Measurements from ENCODE around the gene NUP62. TPM values are rescaled to one million over a fixed set of nuclear protein-coding genes. Genes with fewer than 3 reads are reported as not detected.

The NUP62 gene
- polyA plus RNA-seq, 1 of the 3 experiments (the other 2 are of a cell fraction): 16.2 TPM

- TF ChIP-seq NFIC (IDR thresholded peaks at IDR 0.05; ENCODE audit: borderline replicate concordance) (no peak), FOXJ3 (CRISPR knock-in tag; IDR thresholded peaks at IDR 0.05) (no peak), TEAD4 (IDR thresholded peaks at IDR 0.05; ENCODE audit: borderline replicate concordance, insufficient read depth) (no peak), ZBTB33 (IDR thresholded peaks at IDR 0.05; ENCODE audit: borderline replicate concordance, low read depth) (no peak), GABPA (IDR thresholded peaks at IDR 0.05; ENCODE audit: low read depth) (no peak), RFX5 (IDR thresholded peaks at IDR 0.05; ENCODE audit: low read length) (no peak), EZH2phosphoT487 (IDR thresholded peaks at IDR 0.05; ENCODE audit: borderline replicate concordance, low read depth) (no peak), POLR2AphosphoS5 (IDR thresholded peaks at IDR 0.05; ENCODE audit: low read depth, low read length) (no peak), REST (IDR thresholded peaks at IDR 0.05; ENCODE audit: low read depth, low read length) (no peak), TCF12 (IDR thresholded peaks at IDR 0.05) (no peak), CTCF (IDR thresholded peaks at IDR 0.05) (no peak), RCOR1 (IDR thresholded peaks at IDR 0.05; ENCODE audit: low read length) (no peak), MXI1 (IDR thresholded peaks at IDR 0.05; ENCODE audit: low read depth, low read length) (no peak), JUND (IDR thresholded peaks at IDR 0.05) (no peak), SIN3A (IDR thresholded peaks at IDR 0.05; ENCODE audit: borderline replicate concordance, low read depth, low read length) (no peak), USF2 (IDR thresholded peaks at IDR 0.05; ENCODE audit: borderline replicate concordance, low read depth, low read length) (no peak), EP300 (IDR thresholded peaks at IDR 0.05; ENCODE audit: borderline replicate concordance in 1 of 2, low read depth in 1 of 2, low read length in 1 of 2) (no peak), GATA2 (CRISPR knock-in tag; IDR thresholded peaks at IDR 0.05) (no peak)
Observed at GRCh38 chr19:49904136-49904535, 25.2 kb downstream of the NUP62 start.

More at GRCh38 chr19:49904136-49904535, 25.2 kb downstream of the NUP62 start:
- no peaks in the 10 kb centered on the region for H3K27me3 ChIP-seq (ENCODE audit: insufficient read depth)
- peaks cover 4% of the 10 kb centered on the region for H3F3A ChIP-seq (replicated peaks; ENCODE audit: insufficient read depth)
- no peaks in the 10 kb centered on the region for H3K79me2 ChIP-seq (ENCODE audit: insufficient read depth)
- 80% methylated on average over 6 of the region's 6 CpGs for WGBS (ENCODE audit: low lambda C conversion rate)
- no peak overlapping the region for H3K27ac ChIP-seq (ENCODE audit: low read depth in 2 of 2, low read length in 1 of 2)
- H3K4me3 ChIP-seq (ENCODE audit: low read depth in 2 of 2, low read length in 1 of 2): no peak overlapping the region
- H3K4me2 ChIP-seq: no peak overlapping the region
- POLR2A ChIA-PET: no interaction called here
- CTCF ChIA-PET: interaction anchor here (1.5 kb wide), 1 partner anchor 10 kb away, joined by 4 read pairs; no protein-coding TSS in a partner anchor
- peaks cover 0 to 12% of the 10 kb centered on the region in 2 experiments for H3K36me3 ChIP-seq (replicated peaks in 1 of 2; ENCODE audit: control insufficient read depth in 1 of 2, insufficient read depth in 2 of 2, low read length in 1 of 2)
- no peak overlapping the region for H2AFZ ChIP-seq (ENCODE audit: low read depth)
- H4K20me1 ChIP-seq (ENCODE audit: insufficient read depth): no peaks in the 10 kb centered on the region
- no peaks in the 10 kb centered on the region for H3K4me1 ChIP-seq (ENCODE audit: control insufficient read depth in 1 of 2, insufficient read depth in 2 of 2, low read depth in 1 of 2, low read length in 1 of 2)
- no peaks in the 10 kb centered on the region for H3K9me3 ChIP-seq
- no peak overlapping the region for H3K9ac ChIP-seq
- H3K9me2 ChIP-seq: no peaks in the 10 kb centered on the region
- no peak for DNase-seq

Data from SK-N-SH (cell line).